Loucy (cell line): ENCODE measurements around the gene EOLA2.
A peak's percentile ranks its signal among the peaks of the same experiment; 100 is the strongest.
"Not testable (repeated sequence)": the region's sequence is repeated elsewhere in the genome, so short reads cannot be mapped to it uniquely, and the experiment has no call there.

Experiments
- H2AFZ ChIP-seq: fragments of 200-600 bp; sonication (generic); 2 replicates; pipeline ENCODE4 v1.6.0; 2016; ENCODE audit warnings: antibody characterized with exemption, mild to moderate bottlenecking, low read length, moderate library complexity
- H3F3A ChIP-seq: fragments of 200-600 bp; 2 replicates; pipeline ENCODE4 v1.6.0; 2016; ENCODE audit warnings: antibody characterized with exemption, low read depth, mild to moderate bottlenecking
- H3K27me3 ChIP-seq: fragments of 200-600 bp; sonication (generic); 2 replicates; pipeline ENCODE4 v1.6.1; 2014; ENCODE audit warnings: low read length, mild to moderate bottlenecking; ENCODE audit not compliant: insufficient read depth, poor library complexity, severe bottlenecking
- H3K36me3 ChIP-seq: fragments of 200-600 bp; sonication (generic); 2 replicates; pipeline ENCODE4 v1.6.1; 2016; ENCODE audit warnings: low read length; ENCODE audit not compliant: insufficient read depth
- H3K4me1 ChIP-seq: fragments of 200-600 bp; sonication (generic); 2 replicates; pipeline ENCODE4 v1.5.1; 2014; ENCODE audit warnings: low read length, mild to moderate bottlenecking; ENCODE audit not compliant: insufficient read depth, poor library complexity, severe bottlenecking
- H3K4me2 ChIP-seq: fragments of 200-600 bp; sonication (generic); 2 replicates; pipeline ENCODE4 v1.6.0; 2014; ENCODE audit warnings: antibody characterized with exemption, low read length, low read depth, mild to moderate bottlenecking; ENCODE audit not compliant: poor library complexity, severe bottlenecking
- H3K4me3 ChIP-seq: fragments of 200-600 bp; sonication (generic); 2 replicates; pipeline ENCODE4 v1.5.1; 2014; ENCODE audit warnings: low read length, mild to moderate bottlenecking, mixed read lengths; ENCODE audit not compliant: poor library complexity, severe bottlenecking
- H3K79me2 ChIP-seq: fragments of 200-600 bp; sonication (generic); 2 replicates; pipeline ENCODE4 v1.6.1; 2014; ENCODE audit warnings: low read length; ENCODE audit not compliant: insufficient read depth
- H3K9ac ChIP-seq: fragments of 200-600 bp; sonication (generic); 2 replicates; pipeline ENCODE4 v1.6.0; 2014; ENCODE audit warnings: mild to moderate bottlenecking, low read depth, low read length, moderate library complexity; ENCODE audit not compliant: poor library complexity, severe bottlenecking
- H3K9me2 ChIP-seq: fragments of 200-600 bp; sonication (generic); replicated peaks from 2 replicates; pipeline ENCODE4 v1.6.1; 2016; ENCODE audit warnings: low read depth, low read length, mixed read lengths
- H3K9me3 ChIP-seq: fragments of 200-600 bp; sonication (generic); 2 replicates; pipeline ENCODE4 v1.6.1; 2014; ENCODE audit warnings: mild to moderate bottlenecking, antibody characterized with exemption, low read length, low read depth; ENCODE audit not compliant: insufficient read depth
- H4K20me1 ChIP-seq: fragments of 200-600 bp; sonication (generic); 2 replicates; pipeline ENCODE4 v1.6.0; 2014; ENCODE audit warnings: antibody characterized with exemption, low read length, mild to moderate bottlenecking; ENCODE audit not compliant: insufficient read depth, poor library complexity, severe bottlenecking
- CTCF ChIP-seq: fragments of 200-600 bp; sonication (generic); conservative IDR thresholded peaks from 2 replicates; pipeline ENCODE4 v1.5.1; 2014; ENCODE audit warnings: mild to moderate bottlenecking, antibody characterized with exemption, low read length
- EZH2phosphoT487 ChIP-seq: fragments of 200-600 bp; IDR thresholded peaks from 2 replicates; pipeline ENCODE4 v1.6.1; 2018; ENCODE audit warnings: antibody characterized with exemption, mild to moderate bottlenecking, moderate library complexity, borderline replicate concordance

Gene EOLA2

GRCh38 chrX:149938881-149939654, 777 bp upstream of the EOLA2 start:
- no peaks in the 10 kb centered on the region for H3K9me3 ChIP-seq
- no peaks in the 10 kb centered on the region for H3F3A ChIP-seq
- peak overlapping the region; percentile 95 for H3K4me3 ChIP-seq
- H3K27me3 ChIP-seq: no peaks in the 10 kb centered on the region
- no peaks in the 10 kb centered on the region for H3K4me1 ChIP-seq
- H2AFZ ChIP-seq: no peak overlapping the region
- no peak overlapping the region for H3K4me2 ChIP-seq
- H3K9me2 ChIP-seq: no peaks in the 10 kb centered on the region
- H4K20me1 ChIP-seq: peaks cover 9% of the 10 kb centered on the region
- peaks cover 12% of the 10 kb centered on the region for H3K79me2 ChIP-seq
- H3K9ac ChIP-seq: peak overlapping the region; percentile 93
- TF ChIP-seq EZH2phosphoT487 (no peak), CTCF (no peak)
- no peaks in the 10 kb centered on the region for H3K36me3 ChIP-seq

- Histone ChIP-seq H3K4me1 (no peaks in the 10 kb centered on the region), H3K9ac (peak overlapping the region; percentile 91), H3K4me2 (peak overlapping the region; percentile 87), H4K20me1 (peaks cover 9% of the 10 kb centered on the region), H3F3A (no peaks in the 10 kb centered on the region), H3K4me3 (peak overlapping the region; percentile 95), H3K79me2 (peaks cover 12% of the 10 kb centered on the region), H3K27me3 (no peaks in the 10 kb centered on the region), H3K9me2 (no peaks in the 10 kb centered on the region), H3K9me3 (no peaks in the 10 kb centered on the region), H3K36me3 (no peaks in the 10 kb centered on the region), H2AFZ (no peak overlapping the region)
- TF ChIP-seq EZH2phosphoT487 (no peak), CTCF (no peak)
These were observed 342 bp downstream of the EOLA2 start for GRCh38 chrX:149937871-149938426.

GRCh38 chrX:149937328-149937727, 963 bp downstream of the EOLA2 start:
- peak overlapping the region; percentile 95 for H3K4me3 ChIP-seq
- not testable (repeated sequence) for H3K9me2 ChIP-seq, H3F3A ChIP-seq

DNA sequence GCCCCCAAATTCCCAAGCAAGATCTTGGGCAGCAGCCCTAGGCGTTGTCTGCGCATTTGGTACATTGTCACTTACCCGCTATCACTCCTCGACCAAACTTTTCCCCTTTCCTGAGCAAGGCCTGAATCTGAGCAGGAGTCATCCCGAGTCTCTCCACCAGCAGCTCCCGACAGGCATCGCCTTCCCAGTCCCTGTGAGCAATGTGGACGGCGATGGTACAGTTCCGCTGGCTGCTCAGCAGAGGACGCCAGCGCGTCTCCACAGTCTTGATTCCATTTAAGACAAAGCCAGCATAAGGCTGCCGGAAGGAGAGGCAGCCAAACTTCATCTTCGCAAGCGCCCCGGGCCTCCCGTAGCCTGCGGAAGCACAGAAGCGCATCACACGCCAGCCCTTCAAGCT, 4.7 kb downstream of the EOLA2 start:
- not testable (repeated sequence) for H3K36me3 ChIP-seq, H3K9ac ChIP-seq, H4K20me1 ChIP-seq, H3K4me2 ChIP-seq, H3F3A ChIP-seq, H3K4me3 ChIP-seq, H3K9me3 ChIP-seq, H3K27me3 ChIP-seq, H3K4me1 ChIP-seq, H3K9me2 ChIP-seq, H2AFZ ChIP-seq
- peaks cover 12% of the 10 kb centered on the region for H3K79me2 ChIP-seq

More at GRCh38 chrX:149937328-149937727, 963 bp downstream of the EOLA2 start:
- H3K4me1 ChIP-seq, H4K20me1 ChIP-seq, H3K27me3 ChIP-seq, H2AFZ ChIP-seq, H3K9me3 ChIP-seq, H3K36me3 ChIP-seq: not testable (repeated sequence)
- Histone ChIP-seq H3K4me2 (peak overlapping the region; percentile 87), H3K9ac (peak overlapping the region; percentile 91), H3K79me2 (peaks cover 12% of the 10 kb centered on the region)

- not testable (repeated sequence) for H3K4me1 ChIP-seq, H3K36me3 ChIP-seq, H3K27me3 ChIP-seq, H3K9ac ChIP-seq, H3K4me3 ChIP-seq, H3K9me2 ChIP-seq, H3K4me2 ChIP-seq, H4K20me1 ChIP-seq, H2AFZ ChIP-seq, H3F3A ChIP-seq, H3K9me3 ChIP-seq
- H3K79me2 ChIP-seq: peaks cover 10% of the 10 kb centered on the region
These were observed 5.3 kb downstream of the EOLA2 start for GRCh38 chrX:149932970-149933369.

DNA sequence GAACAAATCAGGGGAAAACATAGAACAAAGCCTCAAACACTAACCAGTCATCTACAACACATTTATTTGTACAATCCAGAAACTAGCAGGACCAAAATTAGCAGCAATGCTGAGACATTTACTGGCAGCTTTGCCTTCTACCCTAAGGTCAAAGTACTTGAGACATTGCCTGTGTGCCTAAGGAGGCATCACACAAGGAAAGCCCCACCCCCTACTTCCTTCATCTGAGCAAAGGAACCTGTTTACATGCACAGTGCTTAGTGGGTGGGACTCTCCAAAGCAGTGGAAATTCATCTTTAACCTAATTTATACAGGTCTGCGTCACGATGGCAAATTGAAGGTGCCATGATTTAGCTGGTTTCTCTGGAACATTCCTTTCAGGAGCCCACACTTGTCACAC, 6.1 kb downstream of the EOLA2 start:
- not testable (repeated sequence) for H3K4me3 ChIP-seq, H3K9me3 ChIP-seq, H3K27me3 ChIP-seq, H4K20me1 ChIP-seq, H3K36me3 ChIP-seq, H2AFZ ChIP-seq, H3K4me1 ChIP-seq, H3K79me2 ChIP-seq, H3K9me2 ChIP-seq, H3F3A ChIP-seq, H3K9ac ChIP-seq, H3K4me2 ChIP-seq
